OCI-M2 (cell line): Measurements from ENCODE around the gene CAPN5.
A peak's percentile ranks its signal among the peaks of the same experiment; 100 is the strongest.
"Not testable (repeated sequence)": the region's sequence is repeated elsewhere in the genome, so short reads cannot be mapped to it uniquely, and the experiment has no call there.

ENCODE experiments used
- DNase-seq: peaks from one replicate; lab custom pipeline; 2025; ENCODE audit not compliant: unreplicated experiment; lab: John Stamatoyannopoulos, UW

The CAPN5 gene

GRCh38 chr11:77042111-77042726, 24.6 kb upstream of the CAPN5 start:
- DNase-seq, result no peak

- no peak for DNase-seq
Measured at GRCh38 chr11:77044356-77044755, 22.4 kb upstream of the CAPN5 start.

DNA sequence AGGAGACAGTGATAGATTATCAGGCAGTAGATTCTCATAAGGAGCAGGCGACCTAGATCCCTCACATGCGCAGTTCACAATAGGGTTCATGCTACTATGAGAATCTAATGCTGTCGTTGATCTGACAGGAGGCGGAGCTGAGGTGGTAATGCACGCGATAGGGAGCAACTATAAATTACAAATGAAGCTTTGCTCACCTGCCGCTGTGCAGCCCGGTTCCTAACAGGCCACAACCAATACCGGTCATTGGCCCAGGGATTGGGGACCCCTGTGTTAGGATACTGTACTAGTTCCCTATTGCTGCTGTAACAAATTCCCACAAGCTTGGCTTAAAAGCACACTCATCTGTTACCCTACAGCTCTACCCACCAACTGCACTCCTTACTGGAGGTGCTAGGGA, 21.9 kb upstream of the CAPN5 start:
- no peak for DNase-seq

GRCh38 chr11:77046060-77046501, 20.7 kb upstream of the CAPN5 start:
- DNase-seq, result no peak

GRCh38 chr11:77047007-77047927, 19.5 kb upstream of the CAPN5 start:
- DNase-seq, result peak; percentile 53

GRCh38 chr11:77047928-77048446, 18.8 kb upstream of the CAPN5 start:
- DNase-seq, result not testable (repeated sequence)

- DNase-seq, result no peak
Measured at GRCh38 chr11:77049026-77049425, 17.7 kb upstream of the CAPN5 start.

- no peak for DNase-seq
Measured at GRCh38 chr11:77051511-77051910, 15.3 kb upstream of the CAPN5 start.

DNA sequence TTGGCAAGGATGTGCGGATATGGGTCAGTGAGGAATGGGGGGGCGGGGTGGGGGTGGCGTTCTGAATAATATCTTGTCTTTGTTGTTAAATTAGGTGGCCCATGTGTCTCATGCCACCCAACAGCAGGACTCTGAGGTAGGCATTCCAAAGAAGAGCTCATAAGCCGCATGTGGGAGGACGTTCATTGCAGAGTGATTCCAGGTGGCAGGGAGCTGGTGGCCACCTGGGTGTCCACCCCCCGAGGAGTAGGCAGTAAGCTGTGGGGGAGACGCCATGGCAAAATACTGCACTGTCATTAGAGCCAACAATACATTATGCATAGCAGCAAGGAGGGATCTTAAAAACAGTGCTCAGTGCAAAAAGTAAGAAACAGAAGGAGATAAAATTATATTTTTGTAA, 14.3 kb upstream of the CAPN5 start:
- no peak for DNase-seq

GRCh38 chr11:77053217-77054015, 13.4 kb upstream of the CAPN5 start:
- peak; percentile 31 for DNase-seq

GRCh38 chr11:77054084-77054483, 12.7 kb upstream of the CAPN5 start:
- DNase-seq, result no peak

- DNase-seq, result no peak
Measured at GRCh38 chr11:77055101-77055561, 11.6 kb upstream of the CAPN5 start.

DNA sequence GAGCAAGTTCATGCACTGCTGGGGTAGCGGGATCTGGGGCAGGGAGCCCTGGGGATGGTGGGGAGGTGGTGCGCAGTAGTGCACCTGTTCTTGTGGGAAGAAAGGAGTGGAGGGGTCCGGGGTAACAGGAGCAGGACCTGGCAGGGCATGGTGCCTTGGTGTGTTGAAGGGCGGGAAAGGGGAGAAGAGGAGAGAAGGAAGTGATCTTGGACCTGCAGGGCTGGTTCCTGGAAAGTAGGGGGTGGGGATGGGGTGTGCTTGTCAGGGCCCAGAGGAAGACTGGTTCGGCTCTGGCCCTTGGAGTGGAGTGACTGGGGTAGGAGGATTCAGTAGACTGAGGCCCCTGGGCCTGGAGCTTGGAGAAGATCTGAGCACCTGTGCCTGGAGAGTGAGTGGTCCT, 10.9 kb upstream of the CAPN5 start:
- DNase-seq, result no peak

- no peak for DNase-seq
Measured at GRCh38 chr11:77056814-77057402, 9.9 kb upstream of the CAPN5 start.

DNA sequence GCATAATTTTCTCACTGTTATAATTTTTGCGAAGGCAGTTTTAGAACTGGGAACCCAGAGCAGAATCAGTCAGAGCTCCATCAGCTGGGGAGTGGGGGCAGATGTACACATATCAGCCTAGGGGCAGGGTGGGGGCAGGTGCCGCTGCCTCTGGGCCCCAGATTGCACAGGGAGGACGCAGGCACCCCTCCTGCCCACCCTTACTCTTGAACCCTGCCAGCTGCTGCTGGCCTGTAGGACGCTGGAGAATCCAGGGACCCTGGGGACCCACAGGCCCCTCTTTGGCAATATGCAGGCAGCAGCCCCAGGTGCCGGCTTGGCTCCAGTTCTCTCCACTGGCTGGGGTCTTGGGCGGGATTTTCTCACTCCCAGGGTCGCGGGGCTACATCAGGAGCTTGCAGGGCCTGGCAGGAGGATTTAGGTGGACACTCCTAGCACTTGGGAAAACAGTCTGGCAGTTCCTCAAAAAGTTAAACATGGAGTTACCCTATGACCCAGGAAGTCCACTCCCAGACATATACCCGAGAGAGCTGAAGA, 8.8 kb upstream of the CAPN5 start:
- DNase-seq, result no peak

GRCh38 chr11:77058900-77059299, 7.9 kb upstream of the CAPN5 start:
- no peak for DNase-seq

- DNase-seq, result no peak
Measured at GRCh38 chr11:77059806-77060205, 7.0 kb upstream of the CAPN5 start.

GRCh38 chr11:77060234-77060633, 6.5 kb upstream of the CAPN5 start:
- DNase-seq, result no peak

DNA sequence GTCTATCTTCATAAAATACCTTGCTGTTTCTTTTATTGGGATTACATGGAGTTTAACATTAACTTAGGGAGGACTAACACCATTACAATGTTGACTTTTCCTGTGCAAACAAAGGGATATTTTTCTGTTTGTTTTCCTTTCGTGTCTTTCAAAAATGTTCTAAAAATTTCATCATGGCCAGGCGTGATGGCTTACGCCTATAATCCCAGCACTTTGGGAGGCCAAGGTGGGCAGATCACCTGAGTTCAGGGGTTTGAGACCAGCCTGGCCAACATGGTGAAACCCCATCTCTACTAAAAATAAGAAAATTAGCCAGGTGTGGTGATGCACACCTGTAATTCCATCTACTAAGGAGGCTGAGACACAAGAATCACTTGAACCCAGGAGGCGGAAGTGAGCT, 5.5 kb upstream of the CAPN5 start:
- not testable (repeated sequence) for DNase-seq

DNA sequence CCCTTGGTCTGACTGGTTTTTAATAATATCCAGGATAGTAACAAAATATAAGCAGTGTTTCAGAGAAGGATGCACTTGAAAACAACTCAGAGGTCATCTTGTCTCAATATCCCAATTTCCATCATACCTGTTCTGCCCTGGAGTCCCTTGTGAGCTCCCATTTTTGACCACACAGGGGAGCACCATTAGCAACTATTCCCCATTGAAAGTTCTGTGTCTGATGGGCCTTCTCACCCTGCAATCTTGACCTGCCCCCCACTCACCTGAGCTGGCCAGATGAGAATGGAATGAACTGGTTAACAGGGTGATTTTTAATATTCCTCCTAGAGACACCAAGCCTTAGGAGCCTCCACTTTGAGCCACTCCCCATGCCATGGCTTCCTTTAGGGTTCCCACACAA, 3.8 kb upstream of the CAPN5 start:
- no peak for DNase-seq

DNA sequence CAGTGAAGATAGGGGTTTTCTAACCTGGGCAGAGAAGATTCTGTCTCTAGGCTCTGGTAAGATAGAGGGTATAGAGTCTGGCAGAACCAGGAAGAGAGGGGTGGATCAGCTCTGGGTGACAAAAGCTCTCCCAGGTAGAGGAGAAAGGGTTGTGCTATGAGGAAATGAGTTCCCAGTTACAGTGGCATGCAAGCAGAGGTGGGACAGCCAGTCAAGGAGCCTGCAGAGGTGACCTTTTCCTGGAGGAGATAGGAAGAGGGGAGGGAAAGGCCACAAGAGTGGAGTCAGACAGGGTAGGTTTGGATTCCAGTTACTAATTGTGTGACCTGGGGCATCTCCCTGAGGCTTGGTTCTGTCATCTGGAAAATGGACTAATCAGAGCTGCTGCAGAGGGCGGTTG, 3.4 kb upstream of the CAPN5 start:
- DNase-seq, result no peak
